Heart left ventricle (tissue), 13 donors: ENCODE results near the gene FYTTD1.

Experiments used
- POLR2A ChIP-seq, 2 donors: fragments of 450-650 bp; IDR thresholded peaks; one replicate each; pipeline ENCODE4 v1.6.1; 2017; ENCODE audit warnings: antibody characterized with exemption in 2 of 2, mild to moderate bottlenecking in 2 of 2, moderate library complexity in 2 of 2
- TF ChIP-seq, protein P1 (sequence below), 12 donors: fragments of 200-600 bp; sonication (generic) in 4 of 12; IDR thresholded peaks; one replicate each; pipeline versions ENCODE4 v1.5.0 to v1.8.0; 2018 to 2022; ENCODE audit warnings: antibody characterized with exemption in 12 of 12, mild to moderate bottlenecking in 5 of 12
- donor health status: ischemic (EF 13 %, LVEDD 7.1; RV severe dilation, severe dysfunction).
- donor health status: DM: no; HTN: yes; CAD: no.
- donor health status: DM: no; HTN: no; CAD: no.
- donor health status: ischemic (EF 25% LVEDD 6.9; RV normal size, moderate dysfunction).
- donor health status: ischemic (EF 25% LVEDD 5.7; RV mildly dilated, moderate dysfunction).
- donor health status: ischemic (EF 35%, LVEDD 5.7; RV mildly dilated, moderate dysfunction).
- donor health status: nonischemic (EF 11% LVEDD 7.7; RV severe dilation, severe dysfunction).
- donor health status: DM: yes; HTN: yes; CAD: no.
- donor health status: PGD.
- donor health status: ischemic (EF 29% LVEDD 5.4; RV normal size, mild dysfunction).
- donor health status: nonischemic (EF 23%, LVEDD 6.1; RV moderate dilation, normal function).

DNA sequence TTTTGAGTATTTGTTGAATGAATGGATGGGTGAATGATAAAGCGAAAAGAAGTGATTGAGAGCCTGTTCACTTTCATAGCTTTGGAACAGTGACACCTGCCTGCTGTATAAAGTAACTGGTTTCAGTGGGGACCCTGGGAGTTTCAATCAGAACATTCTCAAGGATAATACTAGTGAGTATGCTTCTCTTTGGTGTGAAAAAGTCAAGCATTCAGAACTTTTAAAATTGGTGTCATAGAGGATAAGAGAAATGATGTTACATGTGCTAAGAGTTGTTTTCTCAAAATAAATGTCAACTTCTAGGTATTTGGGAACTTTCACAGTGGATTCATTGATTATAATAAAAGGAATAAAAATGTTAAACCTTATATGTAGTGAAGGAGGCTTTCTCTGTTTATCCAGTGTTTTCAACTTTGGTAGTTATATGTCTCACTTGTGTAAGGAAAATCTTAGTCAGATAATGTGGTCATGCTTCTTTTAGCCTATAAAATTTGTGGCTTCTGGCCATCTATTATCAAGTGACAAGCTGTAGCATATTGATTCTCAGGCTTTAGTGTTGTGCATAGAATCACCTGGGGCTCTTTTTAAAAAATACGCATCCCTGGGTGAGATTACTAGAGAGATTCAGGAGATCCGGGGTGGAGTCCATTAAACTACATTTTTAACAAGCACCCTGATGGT is 53.2 kb downstream of the FYTTD1 start:
- TF ChIP-seq, protein P1, sequence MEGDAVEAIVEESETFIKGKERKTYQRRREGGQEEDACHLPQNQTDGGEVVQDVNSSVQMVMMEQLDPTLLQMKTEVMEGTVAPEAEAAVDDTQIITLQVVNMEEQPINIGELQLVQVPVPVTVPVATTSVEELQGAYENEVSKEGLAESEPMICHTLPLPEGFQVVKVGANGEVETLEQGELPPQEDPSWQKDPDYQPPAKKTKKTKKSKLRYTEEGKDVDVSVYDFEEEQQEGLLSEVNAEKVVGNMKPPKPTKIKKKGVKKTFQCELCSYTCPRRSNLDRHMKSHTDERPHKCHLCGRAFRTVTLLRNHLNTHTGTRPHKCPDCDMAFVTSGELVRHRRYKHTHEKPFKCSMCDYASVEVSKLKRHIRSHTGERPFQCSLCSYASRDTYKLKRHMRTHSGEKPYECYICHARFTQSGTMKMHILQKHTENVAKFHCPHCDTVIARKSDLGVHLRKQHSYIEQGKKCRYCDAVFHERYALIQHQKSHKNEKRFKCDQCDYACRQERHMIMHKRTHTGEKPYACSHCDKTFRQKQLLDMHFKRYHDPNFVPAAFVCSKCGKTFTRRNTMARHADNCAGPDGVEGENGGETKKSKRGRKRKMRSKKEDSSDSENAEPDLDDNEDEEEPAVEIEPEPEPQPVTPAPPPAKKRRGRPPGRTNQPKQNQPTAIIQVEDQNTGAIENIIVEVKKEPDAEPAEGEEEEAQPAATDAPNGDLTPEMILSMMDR (IDR thresholded peaks at IDR 0.05), result no peak
- TF ChIP-seq POLR2A (IDR thresholded peaks at IDR 0.05), result no peak
